Pancreas (tissue), 10 donors: ENCODE data around the gene PLPPR2. TPM values are rescaled to one million over a fixed set of nuclear protein-coding genes. Genes with fewer than 3 reads are reported as not detected.

Experiments
- ATAC-seq, 4 donors: fragments of 200-7000 bp; cut with Tn5 transposase; one replicate each; pipeline versions ENCODE4 v1.8.0 to v1.9.1; 2020; ENCODE audit warnings: mild to moderate bottlenecking in 4 of 4, moderate library complexity in 4 of 4
- DNase-seq, 6 donors: peaks; one replicate each; pipeline ENCODE4 v3.0.0-alpha.2; 2020
- FAIRE-seq: peaks from 2 replicates; lab custom pipeline; 2012; peaks lifted over from hg19 to GRCh38; lab: Jason Lieb, UNC
- H3K27ac ChIP-seq, 4 donors: fragments of 200-600 bp; sonication (generic); 1 replicate in 3 of 4; 2 replicates in 1 of 4; pipeline versions ENCODE4 v1.5.0 to v1.8.0; 2020
- H3K27me3 ChIP-seq, 4 donors: fragments of 200-600 bp; one replicate each; pipeline ENCODE4 v1.8.0; 2021
- H3K36me3 ChIP-seq, 3 donors: fragments of 200-600 bp; sonication (generic) in 1 of 3; one replicate each; pipeline versions ENCODE4 v1.5.0 to v1.8.0; 2020 to 2021
- H3K4me1 ChIP-seq, 3 donors: fragments of 200-600 bp; one replicate each; pipeline ENCODE4 v1.8.0; 2021
- H3K4me3 ChIP-seq, 4 donors: fragments of 200-600 bp; sonication (generic) in 2 of 4; one replicate each; pipeline versions ENCODE4 v1.5.0 to v1.8.0; 2020 to 2021
- H3K9me3 ChIP-seq, 4 donors: fragments of 200-600 bp; one replicate each; pipeline ENCODE4 v1.8.0; 2021
- CTCF ChIP-seq, 4 donors: fragments of 200-600 bp; sonication (generic) in 3 of 4; IDR thresholded peaks; one replicate each; pipeline versions ENCODE4 v1.5.0 to v1.8.0; 2021; ENCODE audit warnings: antibody characterized with exemption in 4 of 4
- WGBS, 2 donors: extraction: QIAGEN DNeasy Blood & Tissue Kit; methylation state at CpG; one replicate each; pipeline ENCODE4 v1.1.7; 2013; 5-methylcytosine and 5-hydroxymethylcytosine counted together
- intact Hi-C, 3 donors: fragments of 100-400 bp; cut with DNase I; formaldehyde crosslinking; loops; one replicate each; pipeline versions ENCODE4 v1.11.1 to v1.14.2; 2022
- polyA plus RNA-seq, 2 donors: library from polyadenylated mRNA; stranded (reverse); fragments of 200-250 nt; gene quantifications; one replicate each; pipeline ENCODE4 v1.2.3, GENCODE V29; 2013
- total RNA-seq, 6 donors: library from RNA; stranded (reverse); fragmentation: NEBNext Ultra II Directional in 4 of 6; extraction: Animal tissue kit (Norgen Biotek cat#: 25700) in 4 of 6; gene quantifications; one replicate each; pipeline versions ENCODE4 v1.2.1 to v1.2.4, GENCODE V29; 2021 to 2023
- donor health status: healthy with polysubstance abuse.
- donor health status: DM: no; HTN: no; CAD: no; lungs with moderate emphysema.
- donor health status: DM: no; HTN: no; CAD: no.
- donor health status: control.
- donor health status: control.
- donor health status: Bipolar disorder and iron deficiency.
- donor health status: DM: yes; HTN: yes; CAD: no.
- donor health status: DM: no; HTN: no; CAD: no.
- donor health status: DM: no; HTN: no; CAD: no.
- donor health status: DM: yes; HTN: yes; CAD: no.

PLPPR2 gene
- total and polyA plus RNA-seq, 8 donors = 4.4 to 32.8 (median 7.6) TPM

- Histone ChIP-seq H3K4me1 (peaks cover 0 to 5% (median 4%) of the 10 kb centered on the region in 3 donors), H3K4me3 (no peak overlapping the region), H3K36me3 (peaks cover 7 to 55% (median 23%) of the 10 kb centered on the region in 3 donors), H3K9me3 (no peaks in the 10 kb centered on the region), H3K27ac (no peak overlapping the region), H3K27me3 (no peaks in the 10 kb centered on the region)
- intact Hi-C loops = no loop called here
- ATAC-seq = no peak
- DNase-seq = no peak
- no peak for TF ChIP-seq CTCF (IDR thresholded peaks at IDR 0.05)
- no peak for FAIRE-seq
- WGBS, 2 donors = 94 to 97% methylated on average over 17 of the region's 17 CpGs
These were observed 19.6 kb upstream of the PLPPR2 start for GRCh38 chr19:11335449-11336146.

GRCh38 chr19:11337080-11337479 lies 18.2 kb upstream of the PLPPR2 start:
- no peak for TF ChIP-seq CTCF (IDR thresholded peaks at IDR 0.05)
- intact Hi-C loops = no loop called here
- H3K27ac ChIP-seq = no peak overlapping the region
- peaks cover 7 to 45% (median 23%) of the 10 kb centered on the region in 3 donors for H3K36me3 ChIP-seq
- no peak for FAIRE-seq
- no peak for ATAC-seq
- H3K9me3 ChIP-seq = no peaks in the 10 kb centered on the region
- peaks cover 0 to 5% (median 4%) of the 10 kb centered on the region in 3 donors for H3K4me1 ChIP-seq
- DNase-seq = no peak
- H3K27me3 ChIP-seq = no peaks in the 10 kb centered on the region
- WGBS, 2 donors = 31 to 44% methylated on average over 14 of the region's 14 CpGs
- H3K4me3 ChIP-seq = peak overlapping the region in 1 of 4 donors; percentile 93

- peak in 4 of 6 donors; percentile 31 to 51 (median 48) for DNase-seq
- peak; percentile 19 to 60 (median 30) for ATAC-seq
- Histone ChIP-seq H3K27ac (peak overlapping the region in 1 of 4 donors; percentile 80), H3K4me3 (peak overlapping the region; percentile 72 to 94 (median 88)), H3K27me3 (no peaks in the 10 kb centered on the region), H3K4me1 (peaks cover 0 to 5% (median 4%) of the 10 kb centered on the region in 3 donors), H3K9me3 (no peaks in the 10 kb centered on the region), H3K36me3 (peaks cover 3 to 34% (median 23%) of the 10 kb centered on the region in 3 donors)
- TF ChIP-seq CTCF (IDR thresholded peaks at IDR 0.05) = no peak
- FAIRE-seq = no peak
- intact Hi-C loops = no loop called here
- 33 to 39% methylated on average over 7 of the region's 7 CpGs for WGBS, 2 donors
These were observed 17.1 kb upstream of the PLPPR2 start for GRCh38 chr19:11338121-11338520.

- Histone ChIP-seq H3K4me3 (peak overlapping the region; percentile 72 to 94 (median 88)), H3K36me3 (peaks cover 3 to 28% (median 20%) of the 10 kb centered on the region in 3 donors)
- DNase-seq = peak in 2 of 6 donors; percentile 35 to 38
These were observed 16.5 kb upstream of the PLPPR2 start for GRCh38 chr19:11338569-11339253.

More at GRCh38 chr19:11338569-11339253, 16.5 kb upstream of the PLPPR2 start:
- ATAC-seq (peak; percentile 41 to 57 (median 44)), FAIRE-seq (no peak)
- intact Hi-C loops = no loop called here
- Histone ChIP-seq H3K27me3 (no peaks in the 10 kb centered on the region), H3K9me3 (no peaks in the 10 kb centered on the region), H3K4me1 (peaks cover 4 to 9% (median 4%) of the 10 kb centered on the region in 3 donors), H3K27ac (peak overlapping the region; percentile 61 to 85 (median 78))
- WGBS, 2 donors = 18 to 19% methylated on average over 21 of the region's 21 CpGs
- no peak for TF ChIP-seq CTCF (IDR thresholded peaks at IDR 0.05)
